Middle frontal gyrus (tissue), 1 donor: Measurements from ENCODE around the gene VN1R5.

Source experiments
- DNase-seq: peaks from one replicate; pipeline ENCODE4 v3.0.0-alpha.2; 2015; ENCODE audit warnings: low spot score; ENCODE audit errors: extremely low spot score

VN1R5 gene

GRCh38 chr1:247299723-247300381 is 44.0 kb downstream of the VN1R5 start:
- no peak for DNase-seq

GRCh38 chr1:247300491-247301175 is 44.8 kb downstream of the VN1R5 start:
- DNase-seq, result no peak

GRCh38 chr1:247301176-247301540 is 45.3 kb downstream of the VN1R5 start:
- DNase-seq, result no peak

- DNase-seq, result no peak
These were observed 47.3 kb downstream of the VN1R5 start for GRCh38 chr1:247303216-247303615.

- DNase-seq, result no peak
These were observed 48.2 kb downstream of the VN1R5 start for GRCh38 chr1:247304031-247304430.
